KBM-7 (cell line): Measurements from ENCODE around the gene PDIA5.

Experiments
- DNase-seq: peaks from one replicate; pipeline ENCODE4 v3.0.0-alpha.2; 2015
- in situ Hi-C: fragments of 300-500 bp; cut with MboI; formaldehyde crosslinking; loops from 2 replicates; pipeline ENCODE4 v1.14.3; 2020; ENCODE audit warnings: low sequenced_read_pairs, low pct_unique_long_range_greater_than_20kb, mixed read lengths

Gene PDIA5

GRCh38 chr3:123085293-123085931, 18.6 kb downstream of the PDIA5 start:
- in situ Hi-C loops, result no loop called here
- peak; percentile 76 for DNase-seq

GRCh38 chr3:123085932-123086627, 19.3 kb downstream of the PDIA5 start:
- in situ Hi-C loops, result no loop called here
- DNase-seq, result no peak

- in situ Hi-C loops, result no loop called here
- DNase-seq, result no peak
Observed at GRCh38 chr3:123088387-123088786, 21.6 kb downstream of the PDIA5 start.

DNA sequence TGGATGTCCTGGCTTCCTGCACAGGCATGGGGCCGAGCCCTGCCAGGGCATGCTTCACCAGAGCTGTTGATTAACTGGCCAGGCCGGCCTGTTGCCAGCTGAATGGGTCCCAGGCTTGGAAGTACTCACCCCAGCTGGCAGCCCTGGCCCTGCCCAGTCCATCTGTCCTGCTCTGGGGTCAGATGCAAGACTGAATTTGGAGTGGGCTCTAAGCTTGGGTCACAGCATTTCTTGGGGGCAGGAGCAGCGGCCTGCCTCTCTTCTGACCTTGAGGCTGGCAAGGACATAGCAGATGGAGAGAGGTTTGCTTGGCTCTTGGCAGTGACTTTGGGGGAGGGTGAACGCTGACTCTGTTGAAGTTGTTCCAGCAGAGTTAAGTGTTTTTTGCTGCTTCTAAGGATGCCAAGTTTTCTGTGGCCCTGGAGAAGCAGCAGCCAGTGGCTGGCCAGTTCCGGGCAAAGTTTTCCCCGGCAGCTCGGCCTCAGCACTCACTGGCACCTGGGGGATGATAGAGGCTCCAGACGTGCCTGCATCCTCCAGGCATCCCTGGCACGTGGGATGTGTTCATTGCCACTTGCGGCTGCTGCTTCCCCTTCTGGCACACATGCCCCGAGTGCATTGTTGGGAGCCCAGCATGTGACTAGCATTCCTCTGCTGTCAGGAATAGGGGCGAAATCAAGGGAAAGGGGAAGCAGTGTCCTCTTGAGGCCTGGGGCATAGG, 22.9 kb downstream of the PDIA5 start:
- no peak for DNase-seq
- in situ Hi-C loops, result no loop called here

DNA sequence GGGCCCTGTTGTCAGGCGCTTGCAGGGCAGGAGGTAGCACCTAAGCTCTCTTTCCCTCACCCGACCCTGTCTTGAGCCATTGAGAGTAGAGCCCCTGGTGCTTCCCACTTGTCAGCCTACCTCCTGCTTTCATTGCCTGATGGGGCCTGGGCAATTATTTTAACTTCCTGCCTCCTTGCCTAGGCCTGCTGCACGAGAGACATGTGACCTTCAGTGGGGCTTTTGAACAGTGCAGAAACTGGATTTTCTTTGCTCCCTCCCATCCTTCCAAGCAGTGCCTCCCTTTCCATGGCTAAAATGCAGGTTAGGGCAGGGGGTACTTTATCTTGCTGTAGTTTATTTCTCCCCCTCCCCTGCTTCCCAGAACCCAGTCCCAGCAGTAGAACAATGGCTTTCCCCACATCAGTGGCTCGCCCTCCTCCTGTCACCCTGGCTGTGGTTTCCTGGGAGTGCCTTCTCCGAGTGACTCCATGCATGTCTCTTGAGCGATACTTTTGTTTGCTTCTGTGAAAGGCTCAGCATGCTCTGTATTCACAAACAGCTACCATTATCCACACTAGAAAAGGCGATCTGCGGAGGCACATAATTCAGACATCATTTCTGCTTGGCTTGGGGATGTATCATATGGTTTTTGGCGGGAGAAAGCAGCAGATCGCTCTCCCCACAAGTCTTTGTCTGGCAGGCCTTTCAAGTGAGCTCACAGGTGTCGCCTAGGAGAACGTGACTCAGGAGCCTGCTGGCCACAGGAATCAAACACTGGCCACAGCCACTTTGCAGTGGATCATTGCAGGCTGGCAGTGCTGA, 24.1 kb downstream of the PDIA5 start:
- in situ Hi-C loops, result no loop called here
- DNase-seq, result no peak

DNA sequence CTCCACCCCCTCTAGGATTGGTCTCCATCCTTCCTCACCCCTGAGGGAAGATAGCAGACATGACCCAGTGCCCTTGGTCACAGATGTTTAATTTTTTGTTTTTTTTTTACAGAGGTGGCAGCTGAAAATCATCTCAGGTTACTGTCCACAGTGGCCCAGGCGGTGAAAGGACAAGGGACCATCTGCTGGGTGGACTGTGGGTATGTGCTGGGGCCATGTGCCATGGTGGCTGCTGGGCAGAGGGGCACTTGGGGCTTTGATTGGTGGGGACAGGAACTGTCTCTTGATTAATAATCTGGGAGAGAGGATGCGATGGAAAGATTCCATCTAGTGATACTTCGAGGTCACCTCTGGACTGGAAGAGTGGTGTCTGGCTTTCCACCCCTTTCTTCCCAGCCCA, 25.4 kb downstream of the PDIA5 start:
- in situ Hi-C loops, result no loop called here
- DNase-seq, result no peak

- DNase-seq, result no peak
- in situ Hi-C loops, result no loop called here
Observed at GRCh38 chr3:123093696-123094095, 26.9 kb downstream of the PDIA5 start.

DNA sequence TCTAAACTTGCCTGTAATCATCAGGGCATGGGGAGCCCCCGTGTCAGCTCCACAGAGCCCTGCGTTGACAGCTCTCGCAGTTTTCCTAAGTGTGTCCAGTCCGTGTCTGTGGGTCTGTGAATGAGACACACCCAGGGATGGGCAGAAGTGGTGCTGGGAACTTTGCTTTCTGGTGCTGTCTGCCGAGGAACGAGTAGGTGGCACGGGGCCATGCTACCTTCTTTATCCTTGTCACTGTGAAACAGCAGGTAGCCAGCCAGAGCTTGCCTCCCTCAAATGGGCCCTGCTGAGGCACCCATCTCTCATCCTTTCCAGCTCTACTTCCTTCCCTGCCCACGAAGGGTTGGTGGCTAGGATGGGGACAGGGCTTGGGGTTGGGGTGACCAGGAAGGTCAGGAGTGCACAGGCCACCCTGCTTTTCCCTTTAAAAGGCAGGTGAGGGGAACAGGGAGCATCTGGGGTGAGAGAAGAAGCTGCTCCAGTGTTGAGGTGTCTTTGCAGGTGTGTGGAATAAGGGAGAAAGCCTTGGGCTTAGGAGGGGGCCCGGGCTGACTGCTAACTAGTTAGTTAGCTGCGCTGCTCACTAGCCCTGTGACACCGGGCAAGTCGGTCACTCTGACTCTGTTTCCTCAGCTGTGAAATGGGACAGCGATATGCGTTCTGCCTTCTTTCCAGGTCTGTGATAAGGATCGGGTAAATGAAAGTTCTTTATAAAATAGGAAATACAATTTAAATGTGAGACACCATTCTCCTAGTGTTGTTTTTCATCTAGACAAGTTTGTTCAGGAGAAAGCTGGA, 27.9 kb downstream of the PDIA5 start:
- in situ Hi-C loops, result no loop called here
- no peak for DNase-seq

DNA sequence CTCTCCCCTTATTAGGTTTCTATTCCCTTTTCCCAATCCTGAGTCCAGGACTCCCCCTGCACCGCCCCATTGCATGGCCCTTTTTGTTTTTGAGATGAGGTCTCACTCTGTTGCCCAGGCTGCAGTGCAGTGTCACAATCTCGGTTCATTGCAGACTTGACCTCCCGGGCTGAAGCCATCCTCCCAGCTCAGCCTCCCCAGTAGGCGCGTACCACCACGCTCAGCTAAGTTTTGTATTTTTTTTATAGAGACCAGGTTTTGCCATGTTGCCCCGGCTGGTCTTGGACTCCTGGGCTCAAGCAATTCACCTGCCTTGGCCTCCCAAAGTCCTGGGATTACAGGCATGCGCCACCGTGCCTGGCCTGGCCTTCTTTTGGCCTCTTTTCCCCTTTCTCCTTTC, 29.3 kb downstream of the PDIA5 start:
- in situ Hi-C loops, result no loop called here
- no peak for DNase-seq

DNA sequence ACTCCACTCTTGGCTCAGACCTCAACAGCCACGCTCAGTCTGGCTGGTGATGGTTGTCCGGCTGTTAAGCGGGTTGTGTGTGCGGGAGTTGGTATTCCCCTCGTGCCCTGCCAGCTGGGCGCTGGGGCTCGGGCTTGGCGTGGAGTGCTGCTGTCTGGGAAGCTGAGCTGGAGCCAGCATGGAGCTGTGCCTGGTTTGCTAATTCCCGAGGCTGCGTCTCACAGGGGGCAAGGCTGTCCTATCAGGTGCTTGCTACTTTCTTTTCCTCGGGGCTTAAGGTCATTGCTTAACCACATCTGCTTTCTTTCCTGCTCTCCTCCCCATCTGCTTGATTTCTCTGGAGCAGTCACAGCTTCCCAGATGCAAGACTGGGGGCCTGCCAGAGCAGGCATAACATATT, 29.9 kb downstream of the PDIA5 start:
- in situ Hi-C loops, result no loop called here
- no peak for DNase-seq

DNA sequence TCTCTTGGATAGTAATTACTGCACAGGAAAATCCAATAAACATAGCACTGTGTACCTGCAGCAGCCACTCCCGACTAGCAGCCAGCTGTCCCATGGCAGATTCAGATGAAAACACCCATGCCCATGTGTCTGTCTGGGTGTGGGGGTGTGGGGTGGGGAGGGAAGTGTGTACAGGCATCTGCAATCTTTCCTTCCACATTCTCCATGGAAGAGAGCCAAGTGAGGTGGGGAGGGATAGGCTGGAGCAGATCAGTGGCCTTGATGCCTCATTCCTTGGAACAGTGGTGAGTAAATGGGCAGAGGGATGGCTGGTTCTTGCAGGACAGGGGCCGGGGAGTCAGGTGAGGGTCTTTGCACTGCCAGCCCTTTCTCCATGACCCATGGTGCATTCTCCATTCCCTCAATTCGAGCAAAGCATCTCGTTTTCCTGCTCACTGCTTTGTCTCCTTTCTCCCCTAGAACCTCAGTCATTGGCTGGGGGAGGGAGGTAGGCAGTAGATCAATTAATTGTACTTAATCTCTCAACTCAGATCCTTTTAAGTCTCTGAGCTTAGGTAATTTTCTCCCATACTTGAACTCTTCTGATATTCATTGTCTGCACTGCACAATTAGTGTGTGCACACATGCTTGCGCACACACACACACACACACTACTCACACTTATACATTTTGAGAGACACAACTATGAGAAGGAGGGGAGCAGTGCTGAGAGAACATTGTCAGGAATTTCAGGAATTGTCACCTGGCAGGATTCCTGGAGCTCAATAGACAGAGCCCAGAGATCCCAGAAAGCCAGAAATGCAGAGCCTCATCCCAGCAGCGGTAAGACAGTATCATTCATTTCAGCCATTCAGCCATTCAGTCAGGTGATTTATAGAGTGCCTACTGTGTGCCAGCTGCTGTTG, 31.9 kb downstream of the PDIA5 start:
- in situ Hi-C loops, result no loop called here
- DNase-seq, result no peak

DNA sequence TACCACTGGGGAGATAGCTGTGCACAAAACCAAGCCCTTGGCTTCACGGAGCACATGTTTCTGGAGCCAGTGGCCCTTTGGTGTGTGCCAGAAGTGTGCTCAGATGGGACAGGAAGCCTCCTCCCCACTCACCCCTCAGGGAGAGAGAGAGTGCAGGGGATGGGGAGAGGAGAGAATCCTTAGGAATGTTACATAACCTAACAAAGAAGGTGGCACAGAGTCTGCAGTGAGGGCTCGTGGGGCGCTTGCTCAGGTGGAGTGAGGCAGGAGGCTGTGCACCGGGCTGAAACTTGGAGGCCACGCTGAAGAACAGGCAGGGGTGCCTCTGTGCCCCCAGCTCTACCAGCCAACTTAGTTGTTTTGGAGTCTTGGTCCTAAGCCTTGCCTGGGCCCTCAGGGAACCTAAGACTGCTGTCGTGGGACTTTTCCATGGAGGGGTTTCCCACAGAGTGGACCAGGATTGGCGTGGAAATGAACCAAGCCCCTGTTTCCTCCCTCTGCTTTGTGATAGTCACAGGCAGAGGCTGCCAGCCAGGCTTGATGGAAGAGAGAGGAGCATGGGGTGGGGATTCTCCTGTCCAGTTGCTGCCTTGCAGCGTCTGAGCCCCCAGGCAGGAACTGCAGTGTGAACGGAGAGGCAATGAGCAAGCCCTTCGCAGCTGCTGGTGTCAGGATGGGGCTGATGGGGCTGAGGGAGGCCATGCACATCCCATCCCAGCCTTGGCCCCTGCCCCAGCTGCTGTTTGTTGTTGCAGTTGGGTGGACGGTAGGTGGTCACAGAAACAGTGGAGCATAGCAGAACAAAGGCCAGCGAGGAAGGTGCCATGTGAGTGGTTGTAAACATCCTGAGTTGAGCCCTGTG, 32.7 kb downstream of the PDIA5 start:
- no peak for DNase-seq
- in situ Hi-C loops, result no loop called here

- in situ Hi-C loops, result no loop called here
- no peak for DNase-seq
Observed at GRCh38 chr3:123100193-123100776, 33.5 kb downstream of the PDIA5 start.

DNA sequence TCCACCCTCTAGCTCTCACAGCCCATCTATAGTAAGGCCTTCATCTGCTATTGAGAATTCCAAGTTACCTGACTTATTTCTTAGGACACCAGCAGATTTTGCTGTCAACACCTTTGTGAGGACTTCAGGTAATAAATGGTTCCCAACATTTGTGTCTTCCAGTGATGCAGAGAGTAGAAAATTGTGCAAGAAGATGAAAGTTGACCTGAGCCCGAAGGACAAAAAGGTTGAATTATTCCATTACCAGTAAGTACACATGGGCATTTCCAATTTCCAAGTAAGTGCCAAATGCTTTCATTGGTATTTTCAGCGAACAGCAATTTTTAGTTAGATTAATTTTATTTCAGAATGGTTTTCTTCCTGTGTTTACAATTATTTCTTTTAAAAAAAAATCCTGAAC, 35.4 kb downstream of the PDIA5 start:
- in situ Hi-C loops, result no loop called here
- DNase-seq, result no peak

DNA sequence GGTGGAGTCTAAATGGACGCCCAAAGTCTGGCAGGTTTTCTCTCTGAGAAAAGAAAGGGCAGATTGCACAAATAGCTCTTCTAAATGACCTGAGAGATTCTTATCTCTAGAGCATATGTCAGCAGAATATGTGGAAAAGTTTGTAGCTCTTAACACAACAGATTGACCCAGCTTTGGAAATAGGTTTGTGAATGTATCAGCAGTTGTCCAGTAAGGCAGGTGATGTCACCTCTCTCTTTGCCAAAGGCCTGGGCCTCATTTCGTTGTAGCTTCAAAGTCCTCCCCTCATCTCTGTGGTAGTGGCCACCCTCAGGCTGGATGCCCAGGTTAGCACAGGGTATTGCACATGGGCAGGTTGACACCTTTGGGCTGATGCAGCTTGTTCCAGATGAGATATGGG, 36.0 kb downstream of the PDIA5 start:
- in situ Hi-C loops, result no loop called here

DNA sequence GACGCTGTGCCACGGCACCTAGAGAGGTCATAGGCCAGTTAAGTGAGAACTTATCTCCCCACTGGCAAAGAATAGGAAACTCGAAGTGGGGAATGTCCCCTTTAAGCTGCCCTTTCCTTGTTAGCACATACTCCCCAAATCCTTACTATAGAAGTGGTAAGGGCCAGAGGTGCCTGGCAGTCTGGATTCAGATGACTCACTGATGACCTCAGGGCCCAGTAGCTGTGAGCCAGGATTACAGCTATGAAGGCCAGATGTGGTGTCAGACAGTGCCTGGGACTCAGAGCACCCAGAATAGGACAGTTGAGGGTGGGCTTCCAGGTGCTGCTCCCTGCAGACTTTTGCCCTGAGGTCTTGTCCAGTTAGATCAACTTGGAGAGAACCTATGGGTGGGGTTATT, 37.7 kb downstream of the PDIA5 start:
- in situ Hi-C loops, result no loop called here
- DNase-seq, result no peak

More for the DNA sequence above, 36.0 kb downstream of the PDIA5 start:
- no peak for DNase-seq
